HG02571 (cell line): ENCODE results near the gene TEKT5.

ENCODE experiments used
- ATAC-seq: cut with Tn5 transposase; IDR thresholded peaks from one replicate; pipeline ENCODE4 v1.9.1; 2021; ENCODE audit warnings: mild to moderate bottlenecking, moderate library complexity; ENCODE audit not compliant: unreplicated experiment

TEKT5 gene

DNA sequence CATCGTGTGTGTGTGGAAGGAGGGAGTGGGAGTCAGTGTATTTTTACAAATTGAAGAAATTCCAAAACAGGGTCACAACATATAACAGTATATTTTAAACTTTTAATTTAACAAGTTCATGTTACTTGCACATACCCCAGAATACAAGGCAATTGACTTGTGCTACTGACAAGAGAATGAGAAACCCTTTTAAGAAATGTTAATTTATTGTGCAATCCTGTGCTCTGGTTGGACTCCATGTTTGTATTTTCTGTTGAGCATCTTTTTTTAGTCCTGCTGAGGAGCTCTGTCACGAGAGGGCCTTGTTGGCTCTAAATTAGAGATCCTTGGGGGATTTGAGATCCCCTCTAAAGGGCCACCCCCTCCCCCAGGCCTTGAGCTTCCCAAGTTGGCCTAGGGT is 113.2 kb downstream of the TEKT5 start:
- ATAC-seq, result no peak

DNA sequence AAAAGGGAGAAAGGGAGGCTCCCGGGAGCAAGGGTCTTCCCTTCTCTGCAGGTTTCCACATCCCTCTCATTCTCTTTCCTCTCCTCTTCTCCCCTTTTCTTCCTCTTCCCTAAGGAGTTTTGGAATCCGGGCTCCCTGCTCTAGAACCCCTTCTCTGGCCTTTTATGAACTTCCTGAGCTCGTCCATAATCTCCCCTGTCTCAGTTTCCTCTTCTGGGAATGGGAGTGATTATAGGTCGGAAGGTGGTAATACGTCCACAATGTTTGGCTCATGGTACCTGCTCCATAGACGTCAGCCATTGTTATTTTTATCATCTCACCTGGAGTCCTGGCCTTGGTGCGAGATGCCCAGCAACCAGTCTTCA is 113.9 kb downstream of the TEKT5 start:
- ATAC-seq, result no peak

DNA sequence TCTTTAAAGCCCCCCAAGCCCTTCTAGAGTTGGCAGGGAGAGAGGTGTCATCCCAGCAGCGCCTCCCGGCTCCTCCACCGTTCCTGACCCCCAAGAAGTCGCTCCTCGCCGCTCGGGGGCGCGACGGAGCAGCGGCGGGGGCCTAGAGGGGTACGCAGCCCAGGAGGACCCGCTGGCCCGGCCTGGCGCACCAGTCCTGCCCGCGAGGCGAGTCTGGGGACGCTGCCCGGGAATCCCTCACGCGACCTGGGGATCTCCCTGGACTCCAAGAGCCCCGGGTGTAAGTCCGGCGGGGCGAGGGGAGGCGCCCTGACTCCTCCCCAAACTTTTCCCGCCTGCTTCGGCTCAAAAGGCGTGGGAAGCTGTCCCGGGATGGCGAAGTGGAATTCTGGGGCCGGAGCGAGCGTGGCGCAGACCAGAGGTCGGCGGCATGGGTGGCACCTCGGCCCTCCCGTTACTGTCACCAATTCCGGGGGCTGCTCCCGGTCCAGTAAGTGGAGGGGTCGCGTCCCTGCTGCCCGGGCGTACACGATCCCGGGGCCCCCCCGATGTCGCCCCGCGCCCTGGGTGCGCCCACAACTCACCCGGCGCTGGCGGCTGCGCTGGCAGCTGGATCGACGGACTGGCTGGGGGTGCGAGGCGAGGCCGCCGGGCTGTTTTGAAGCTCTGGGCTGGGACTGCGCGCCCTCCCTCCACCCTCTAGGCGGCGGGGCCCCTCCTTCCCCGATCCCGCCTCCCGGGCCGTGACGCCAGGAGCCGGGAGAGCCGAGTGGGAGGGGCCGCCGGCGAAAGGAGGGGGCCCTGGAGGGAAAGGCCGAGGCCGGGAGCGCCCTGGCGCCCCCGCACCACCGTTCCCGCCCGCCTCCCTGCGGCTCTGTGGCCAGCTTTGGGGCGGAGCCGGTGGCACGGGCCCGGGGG is 114.5 kb downstream of the TEKT5 start, which contains the start of gene EMP2:
EMP2 (minus strand) TSS at position 634 of the 918 bp plus-strand sequence. CDS start 32,981 bp downstream, outside the sequence.
- ATAC-seq, result no peak

DNA sequence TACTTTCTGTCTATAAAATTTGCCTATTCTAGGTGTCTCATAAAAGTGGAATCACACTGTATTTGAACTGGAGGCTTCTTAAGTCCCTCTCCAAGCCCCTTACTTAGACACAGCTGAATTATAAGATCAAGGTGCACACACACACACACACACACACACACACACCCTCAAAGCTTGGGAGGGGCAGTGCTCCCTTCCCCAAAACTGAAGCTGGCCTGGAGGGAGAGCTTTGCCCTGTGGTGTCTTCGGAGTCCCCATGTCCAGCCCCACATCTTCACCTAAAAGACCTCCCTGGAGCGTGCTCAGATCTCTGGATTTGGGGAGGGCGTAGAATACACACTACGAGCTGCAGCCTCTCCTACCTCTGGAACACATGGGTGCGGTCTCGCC is 115.2 kb downstream of the TEKT5 start:
- no peak for ATAC-seq

DNA sequence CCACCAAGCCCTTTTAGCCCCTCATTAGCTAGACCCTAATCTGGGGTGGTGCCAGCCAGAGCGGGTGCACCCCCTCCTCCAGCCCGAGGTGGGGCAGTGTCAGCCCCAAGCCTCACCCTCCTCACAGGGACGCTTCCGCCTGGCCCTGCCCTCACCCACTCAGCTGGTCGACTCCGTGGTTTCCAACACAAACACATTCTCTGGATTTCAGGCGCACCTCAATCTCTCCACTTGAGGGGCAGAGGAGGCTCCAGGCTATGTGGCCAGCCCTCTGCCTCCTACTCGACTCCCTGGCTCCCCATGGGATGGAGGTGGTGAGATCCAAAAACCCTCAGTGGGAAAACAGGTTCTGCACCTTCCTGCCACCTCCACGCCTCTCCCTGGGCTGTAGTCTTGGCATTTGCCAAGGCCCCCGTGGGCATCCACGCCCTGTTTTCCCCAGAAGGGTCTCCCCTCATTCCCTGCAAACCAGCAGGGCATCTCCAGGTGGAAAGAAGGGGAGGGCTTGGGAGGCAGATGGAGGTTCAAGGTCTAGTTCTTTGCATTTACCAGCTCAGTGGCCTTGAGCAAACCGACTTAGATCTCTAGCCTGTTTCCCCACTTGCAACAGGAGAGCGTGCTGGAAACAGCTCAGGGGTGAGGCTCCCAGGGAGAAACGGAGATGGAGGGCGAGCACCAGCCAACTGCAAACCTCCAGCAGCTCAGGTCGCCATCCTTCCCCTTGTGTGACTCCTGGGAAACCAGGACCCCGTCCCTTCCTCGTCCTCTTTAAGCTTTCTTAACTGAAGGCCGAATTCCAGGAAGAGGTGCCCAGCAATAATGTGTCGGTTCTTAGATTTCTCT is 116.0 kb downstream of the TEKT5 start:
- no peak for ATAC-seq
